ENCODE data around the gene ANHX. TPM values are rescaled to one million over a fixed set of nuclear protein-coding genes. Genes with fewer than 3 reads are reported as not detected.

ANHX gene
- polyA plus RNA-seq, 1 donor = not detected

DNA sequence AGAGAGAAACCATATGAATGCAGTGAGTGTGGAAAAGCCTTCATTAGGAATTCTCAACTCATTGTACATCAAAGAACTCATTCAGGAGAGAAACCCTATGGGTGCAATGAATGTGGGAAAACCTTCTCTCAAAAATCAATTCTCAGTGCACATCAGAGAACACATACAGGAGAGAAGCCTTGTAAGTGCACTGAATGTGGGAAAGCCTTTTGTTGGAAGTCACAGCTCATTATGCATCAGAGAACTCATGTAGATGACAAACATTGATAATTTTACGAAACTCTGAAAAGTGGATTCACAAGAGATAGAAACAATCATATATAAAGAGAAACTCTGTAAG is 31.4 kb downstream of the ANHX start:
- Histone ChIP-seq H3K4me3 (ENCODE audit: low read length) (no peak overlapping the region), H3K27me3 (ENCODE audit: control insufficient read depth, insufficient read depth, low read length) (no peaks in the 10 kb centered on the region), H3K27ac (ENCODE audit: low read length) (no peak overlapping the region), H3K36me3 (ENCODE audit: control insufficient read depth, insufficient read depth, low read length) (peaks cover 18% of the 10 kb centered on the region), H3K4me1 (ENCODE audit: control insufficient read depth, insufficient read depth, low read length) (no peaks in the 10 kb centered on the region), H3K9me3 (ENCODE audit: control insufficient read depth, low read depth, low read length) (peaks cover 49% of the 10 kb centered on the region)
- no peak for DNase-seq
- 100% methylated on average over 1 of the region's 1 CpG for WGBS (ENCODE audit: insufficient coverage, low lambda C conversion rate)

DNA sequence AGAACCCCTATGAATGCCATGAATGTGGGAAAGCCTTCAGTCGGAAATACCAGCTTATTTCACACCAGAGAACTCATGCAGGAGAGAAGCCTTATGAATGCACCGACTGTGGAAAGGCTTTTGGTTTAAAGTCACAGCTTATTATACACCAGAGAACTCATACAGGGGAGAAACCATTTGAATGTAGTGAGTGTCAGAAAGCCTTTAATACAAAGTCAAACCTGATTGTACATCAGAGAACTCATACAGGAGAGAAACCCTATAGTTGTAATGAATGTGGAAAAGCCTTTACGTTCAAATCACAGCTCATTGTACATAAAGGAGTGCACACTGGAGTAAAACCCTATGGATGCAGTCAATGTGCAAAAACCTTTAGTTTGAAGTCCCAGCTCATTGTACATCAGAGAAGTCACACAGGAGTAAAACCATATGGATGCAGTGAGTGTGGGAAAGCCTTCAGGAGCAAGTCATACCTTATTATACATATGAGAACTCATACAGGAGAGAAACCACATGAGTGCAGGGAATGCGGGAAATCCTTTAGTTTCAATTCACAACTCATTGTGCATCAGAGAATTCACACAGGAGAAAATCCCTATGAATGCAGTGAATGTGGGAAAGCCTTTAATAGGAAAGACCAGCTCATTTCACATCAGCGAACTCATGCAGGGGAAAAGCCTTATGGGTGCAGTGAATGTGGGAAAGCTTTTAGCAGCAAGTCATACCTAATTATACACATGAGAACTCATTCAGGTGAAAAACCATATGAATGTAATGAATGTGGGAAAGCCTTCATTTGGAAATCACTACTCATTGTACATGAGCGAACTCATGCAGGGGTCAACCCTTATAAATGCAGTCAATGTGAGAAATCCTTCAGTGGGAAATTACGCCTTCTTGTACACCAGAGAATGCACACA is 32.1 kb downstream of the ANHX start:
- no peak overlapping the region for H3K27ac ChIP-seq (ENCODE audit: low read length)
- H3K4me3 ChIP-seq (ENCODE audit: low read length) = no peak overlapping the region
- H3K4me1 ChIP-seq (ENCODE audit: control insufficient read depth, insufficient read depth, low read length) = no peaks in the 10 kb centered on the region
- H3K36me3 ChIP-seq (ENCODE audit: control insufficient read depth, insufficient read depth, low read length) = peaks cover 18% of the 10 kb centered on the region
- DNase-seq = no peak
- H3K9me3 ChIP-seq (ENCODE audit: control insufficient read depth, low read depth, low read length) = peaks cover 42% of the 10 kb centered on the region
- H3K27me3 ChIP-seq (ENCODE audit: control insufficient read depth, insufficient read depth, low read length) = no peaks in the 10 kb centered on the region
- 75% methylated on average over 2 of the region's 7 CpGs for WGBS (ENCODE audit: insufficient coverage, low lambda C conversion rate)

DNA sequence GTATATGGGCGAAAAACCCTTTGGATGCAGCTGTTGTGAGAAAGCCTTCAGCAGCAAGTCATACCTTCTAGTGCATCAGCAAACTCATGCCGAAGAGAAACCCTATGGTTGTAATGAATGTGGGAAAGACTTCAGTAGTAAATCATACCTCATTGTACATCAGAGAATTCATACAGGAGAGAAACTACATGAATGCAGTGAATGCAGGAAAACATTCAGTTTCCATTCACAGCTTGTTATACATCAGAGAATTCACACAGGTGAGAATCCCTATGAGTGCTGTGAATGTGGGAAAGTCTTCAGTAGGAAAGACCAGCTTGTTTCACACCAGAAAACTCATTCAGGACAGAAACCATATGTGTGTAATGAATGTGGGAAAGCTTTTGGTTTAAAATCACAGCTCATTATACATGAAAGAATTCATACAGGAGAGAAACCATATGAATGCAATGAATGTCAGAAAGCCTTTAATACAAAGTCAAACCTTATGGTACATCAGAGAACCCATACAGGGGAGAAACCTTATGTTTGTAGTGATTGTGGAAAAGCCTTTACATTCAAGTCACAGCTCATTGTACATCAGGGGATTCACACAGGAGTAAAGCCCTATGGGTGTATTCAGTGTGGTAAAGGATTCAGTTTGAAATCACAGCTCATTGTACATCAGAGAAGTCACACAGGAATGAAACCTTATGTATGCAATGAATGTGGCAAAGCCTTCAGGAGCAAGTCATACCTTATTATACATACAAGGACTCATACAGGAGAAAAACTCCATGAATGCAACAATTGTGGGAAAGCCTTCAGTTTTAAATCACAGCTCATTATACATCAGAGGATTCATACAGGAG is 33.0 kb downstream of the ANHX start:
- WGBS (ENCODE audit: insufficient coverage, low lambda C conversion rate) = no CpG with 5 or more reads among the region's 2 CpGs
- Histone ChIP-seq H3K27me3 (ENCODE audit: control insufficient read depth, insufficient read depth, low read length) (no peaks in the 10 kb centered on the region), H3K27ac (ENCODE audit: low read length) (no peak overlapping the region), H3K36me3 (ENCODE audit: control insufficient read depth, insufficient read depth, low read length) (peaks cover 18% of the 10 kb centered on the region), H3K4me1 (ENCODE audit: control insufficient read depth, insufficient read depth, low read length) (no peaks in the 10 kb centered on the region), H3K9me3 (ENCODE audit: control insufficient read depth, low read depth, low read length) (peaks cover 34% of the 10 kb centered on the region), H3K4me3 (ENCODE audit: low read length) (no peak overlapping the region)
- DNase-seq = no peak

DNA sequence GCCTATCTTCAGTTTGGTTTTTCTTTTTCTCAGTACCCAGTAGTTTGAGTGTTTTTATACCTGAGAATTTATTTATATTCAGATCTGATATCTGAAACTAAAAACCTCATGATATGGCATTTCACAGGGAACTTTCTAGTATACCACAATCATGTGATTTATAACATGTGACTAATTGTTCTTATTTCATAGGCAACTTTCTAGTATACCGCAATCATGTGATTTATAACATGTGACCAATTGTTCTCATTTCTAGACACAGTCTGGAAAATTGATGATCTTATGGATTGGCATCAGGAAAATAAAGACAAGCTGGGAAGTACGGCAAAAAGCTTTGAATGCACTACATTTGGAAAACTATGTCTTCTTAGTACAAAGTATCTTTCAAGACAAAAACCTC is 33.8 kb downstream of the ANHX start:
- H3K36me3 ChIP-seq (ENCODE audit: control insufficient read depth, insufficient read depth, low read length) = peaks cover 18% of the 10 kb centered on the region
- H3K4me3 ChIP-seq (ENCODE audit: low read length) = no peak overlapping the region
- H3K27ac ChIP-seq (ENCODE audit: low read length) = no peak overlapping the region
- DNase-seq = no peak
- no peaks in the 10 kb centered on the region for H3K4me1 ChIP-seq (ENCODE audit: control insufficient read depth, insufficient read depth, low read length)
- peaks cover 33% of the 10 kb centered on the region for H3K9me3 ChIP-seq (ENCODE audit: control insufficient read depth, low read depth, low read length)
- H3K27me3 ChIP-seq (ENCODE audit: control insufficient read depth, insufficient read depth, low read length) = no peaks in the 10 kb centered on the region
- WGBS (ENCODE audit: insufficient coverage, low lambda C conversion rate) = 100% methylated on average over 1 of the region's 2 CpGs

DNA sequence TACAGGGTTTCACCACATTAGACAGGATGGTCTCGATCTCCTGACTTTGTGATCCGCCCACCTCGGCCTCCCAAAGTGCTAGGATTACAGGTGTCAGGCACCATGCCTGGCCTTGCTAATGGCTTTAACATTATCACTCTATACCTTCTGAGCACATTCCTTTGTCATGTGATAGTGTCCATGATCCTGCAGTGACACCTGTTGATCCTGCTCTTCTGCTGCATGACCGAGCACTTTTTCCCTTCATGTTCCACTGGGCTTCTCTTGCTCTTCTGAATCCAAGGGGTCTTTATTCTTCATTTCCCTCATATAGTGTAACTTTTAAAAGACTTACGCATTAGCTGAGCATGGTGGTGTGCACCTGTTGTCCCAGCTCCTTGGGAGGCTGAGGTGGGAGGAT is 42.8 kb downstream of the ANHX start:
- Histone ChIP-seq H3K27ac (ENCODE audit: low read length) (no peak overlapping the region), H3K9me3 (ENCODE audit: control insufficient read depth, low read depth, low read length) (peaks cover 52% of the 10 kb centered on the region), H3K36me3 (ENCODE audit: control insufficient read depth, insufficient read depth, low read length) (peaks cover 78% of the 10 kb centered on the region), H3K4me1 (ENCODE audit: control insufficient read depth, insufficient read depth, low read length) (no peaks in the 10 kb centered on the region), H3K27me3 (ENCODE audit: control insufficient read depth, insufficient read depth, low read length) (no peaks in the 10 kb centered on the region), H3K4me3 (ENCODE audit: low read length) (no peak overlapping the region)
- DNase-seq = no peak
- WGBS (ENCODE audit: insufficient coverage, low lambda C conversion rate) = no CpG with 5 or more reads among the region's 5 CpGs

DNA sequence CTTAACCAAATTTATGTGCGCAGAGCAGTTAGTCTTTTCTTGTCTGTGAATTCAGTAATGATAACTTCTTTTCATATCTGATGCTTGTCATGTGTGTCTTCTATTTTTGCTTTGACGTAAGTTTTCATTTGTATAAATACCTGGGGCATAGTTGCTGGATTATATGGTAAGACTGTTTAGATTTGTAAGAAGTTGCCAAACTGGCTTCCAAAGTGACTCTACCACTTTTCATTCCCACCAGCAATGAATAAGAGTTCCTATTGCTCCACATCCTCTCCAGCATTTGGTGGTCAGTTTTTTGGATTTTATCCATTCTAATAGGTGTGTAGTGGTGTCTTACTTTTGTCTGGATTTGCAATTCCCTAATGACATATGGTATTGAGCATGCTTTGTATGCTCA is 45.5 kb downstream of the ANHX start:
- no peaks in the 10 kb centered on the region for H3K27me3 ChIP-seq (ENCODE audit: control insufficient read depth, insufficient read depth, low read length)
- H3K36me3 ChIP-seq (ENCODE audit: control insufficient read depth, insufficient read depth, low read length) = peaks cover 91% of the 10 kb centered on the region
- no peak overlapping the region for H3K4me3 ChIP-seq (ENCODE audit: low read length)
- DNase-seq = no peak
- peaks cover 51% of the 10 kb centered on the region for H3K9me3 ChIP-seq (ENCODE audit: control insufficient read depth, low read depth, low read length)
- H3K4me1 ChIP-seq (ENCODE audit: control insufficient read depth, insufficient read depth, low read length) = no peaks in the 10 kb centered on the region
- 100% methylated on average over 1 of the region's 2 CpGs for WGBS (ENCODE audit: insufficient coverage, low lambda C conversion rate)
- H3K27ac ChIP-seq (ENCODE audit: low read length) = no peak overlapping the region

DNA sequence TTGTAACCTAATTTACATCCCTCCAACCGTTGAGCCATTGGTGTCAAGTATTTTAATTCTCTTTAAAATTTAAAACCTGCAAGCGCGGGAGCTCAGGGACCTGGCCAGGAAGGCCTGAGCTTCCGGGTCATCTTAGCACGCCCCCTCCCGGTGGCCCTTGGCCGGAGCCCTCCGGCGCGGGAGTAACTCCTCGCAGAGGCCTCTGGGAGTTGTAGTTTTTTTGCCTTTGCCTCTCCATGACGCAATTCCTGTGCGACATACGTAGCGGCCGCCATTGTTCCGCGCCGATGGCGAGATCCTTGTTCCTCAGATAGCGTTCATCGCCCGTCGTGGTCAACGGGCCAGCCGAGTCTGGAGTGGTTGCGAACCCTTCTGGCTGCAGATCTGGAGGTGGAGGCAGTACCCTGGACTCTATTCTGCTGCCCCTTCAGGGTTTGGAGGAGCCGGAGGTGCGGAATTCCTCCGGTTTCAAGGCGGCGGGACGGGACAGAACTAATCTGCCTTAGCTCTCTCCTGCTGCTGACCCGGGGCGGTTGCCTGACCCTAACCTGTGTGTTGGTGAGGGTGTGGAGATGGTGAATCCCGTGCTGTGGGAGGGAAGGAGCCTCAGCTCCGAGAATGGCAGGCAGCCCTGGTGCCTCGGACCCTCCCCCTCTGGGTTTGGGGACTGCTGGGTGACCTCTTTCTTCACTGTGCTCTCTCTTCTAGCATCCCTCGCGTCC is 54.3 kb downstream of the ANHX start, which contains the start of gene ZNF268:
Gene ZNF268, plus strand, starts transcription at position 258 of the 722 bp plus-strand sequence. CDS start 503 bp downstream, outside the sequence.
- no peaks in the 10 kb centered on the region for H3K27me3 ChIP-seq (ENCODE audit: control insufficient read depth, insufficient read depth, low read length)
- H3K9me3 ChIP-seq (ENCODE audit: control insufficient read depth, low read depth, low read length) = peaks cover 30% of the 10 kb centered on the region
- peak within 1 kb of the TSS; percentile 95 for H3K4me3 ChIP-seq (ENCODE audit: low read length)
- WGBS (ENCODE audit: insufficient coverage, low lambda C conversion rate) = 0% methylated on average over 1 of the region's 40 CpGs
- H3K27ac ChIP-seq (ENCODE audit: low read length) = peak within 1 kb of the TSS; percentile 58
- peak; percentile 92 to 94 for DNase-seq
- peaks cover 36% of the 10 kb centered on the region for H3K36me3 ChIP-seq (ENCODE audit: control insufficient read depth, insufficient read depth, low read length)
- H3K4me1 ChIP-seq (ENCODE audit: control insufficient read depth, insufficient read depth, low read length) = no peaks in the 10 kb centered on the region

DNA sequence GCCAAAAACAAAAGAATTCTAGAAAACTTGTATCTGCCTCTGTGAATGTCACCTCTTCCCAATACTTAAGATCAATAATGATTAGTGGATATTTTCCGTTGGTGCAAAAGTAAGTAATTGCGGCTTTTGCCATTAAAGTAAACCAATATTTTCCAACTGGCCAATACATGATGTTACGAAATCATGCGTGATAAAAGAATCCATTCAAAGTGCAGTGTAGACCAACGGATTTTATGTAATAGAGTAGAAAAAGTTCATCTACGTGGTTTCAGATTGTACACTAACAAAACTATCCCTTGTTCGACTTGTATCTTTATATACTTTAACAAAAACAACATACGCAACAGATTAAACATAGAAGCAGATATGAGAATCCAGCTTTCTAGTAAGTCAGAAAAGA is 55.0 kb downstream of the ANHX start:
- H3K4me1 ChIP-seq (ENCODE audit: control insufficient read depth, insufficient read depth, low read length) = no peaks in the 10 kb centered on the region
- H3K27me3 ChIP-seq (ENCODE audit: control insufficient read depth, insufficient read depth, low read length) = no peaks in the 10 kb centered on the region
- no peak overlapping the region for H3K27ac ChIP-seq (ENCODE audit: low read length)
- H3K4me3 ChIP-seq (ENCODE audit: low read length) = no peak overlapping the region
- DNase-seq = no peak
- peaks cover 30% of the 10 kb centered on the region for H3K36me3 ChIP-seq (ENCODE audit: control insufficient read depth, insufficient read depth, low read length)
- H3K9me3 ChIP-seq (ENCODE audit: control insufficient read depth, low read depth, low read length) = peaks cover 28% of the 10 kb centered on the region
- whole genome bisulfite sequencing (ENCODE audit: insufficient coverage, low lambda C conversion rate) = 100% methylated on average over 4 of the region's 8 CpGs

DNA sequence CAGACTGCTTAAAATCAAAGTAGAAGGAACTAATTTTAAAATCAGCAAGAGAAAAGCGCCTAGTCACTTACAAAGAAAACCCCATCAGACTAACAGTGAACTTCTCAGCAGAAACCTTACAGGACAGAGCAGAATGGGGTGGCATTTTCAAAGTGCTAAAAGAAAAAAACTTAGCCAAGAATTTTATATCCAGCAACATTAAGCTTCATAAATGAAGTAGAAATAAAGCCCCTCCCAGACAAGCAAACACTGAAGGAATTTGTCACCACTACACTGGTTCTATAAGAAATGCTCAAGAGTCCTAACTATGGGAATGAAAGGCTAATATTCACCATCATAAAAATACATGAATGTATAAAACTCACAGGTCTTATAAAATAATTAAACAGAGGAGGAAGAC is 60.8 kb downstream of the ANHX start:
- Histone ChIP-seq H3K27ac (ENCODE audit: low read length) (no peak overlapping the region), H3K9me3 (ENCODE audit: control insufficient read depth, low read depth, low read length) (peaks cover 29% of the 10 kb centered on the region), H3K4me3 (ENCODE audit: low read length) (no peak overlapping the region), H3K27me3 (ENCODE audit: control insufficient read depth, insufficient read depth, low read length) (no peaks in the 10 kb centered on the region), H3K36me3 (ENCODE audit: control insufficient read depth, insufficient read depth, low read length) (no peaks in the 10 kb centered on the region), H3K4me1 (ENCODE audit: control insufficient read depth, insufficient read depth, low read length) (no peaks in the 10 kb centered on the region)
- no peak for DNase-seq
- no CpG with 5 or more reads among the region's 1 CpG for WGBS (ENCODE audit: insufficient coverage, low lambda C conversion rate)

DNA sequence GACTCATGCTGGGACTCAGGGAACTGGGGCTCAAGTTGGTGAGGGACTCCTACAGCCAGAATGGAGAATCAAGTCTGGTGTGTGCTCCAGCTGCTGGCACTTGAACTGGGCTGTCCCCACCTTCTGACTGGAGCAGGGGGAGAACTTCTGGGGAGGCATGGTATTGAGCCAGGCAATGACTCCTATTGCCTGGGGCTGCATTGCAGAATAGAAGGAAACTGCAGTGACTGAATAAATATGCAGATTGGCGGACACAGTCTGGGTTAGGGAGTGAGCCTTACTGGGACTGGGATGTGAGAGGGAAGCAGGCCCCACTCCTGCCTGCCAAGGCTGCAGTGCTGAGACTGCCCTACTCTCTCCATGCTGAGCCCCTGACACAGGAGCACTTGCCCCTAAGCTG is 63.2 kb downstream of the ANHX start:
- H3K36me3 ChIP-seq (ENCODE audit: control insufficient read depth, insufficient read depth, low read length) = no peaks in the 10 kb centered on the region
- H3K27me3 ChIP-seq (ENCODE audit: control insufficient read depth, insufficient read depth, low read length) = no peaks in the 10 kb centered on the region
- no peak for DNase-seq
- peaks cover 28% of the 10 kb centered on the region for H3K9me3 ChIP-seq (ENCODE audit: control insufficient read depth, low read depth, low read length)
- H3K4me3 ChIP-seq (ENCODE audit: low read length) = no peak overlapping the region
- no CpG with 5 or more reads among the region's 1 CpG for WGBS (ENCODE audit: insufficient coverage, low lambda C conversion rate)
- no peak overlapping the region for H3K27ac ChIP-seq (ENCODE audit: low read length)
- no peaks in the 10 kb centered on the region for H3K4me1 ChIP-seq (ENCODE audit: control insufficient read depth, insufficient read depth, low read length)

All from large intestine (tissue), 3 donors.